ENCODE results near the gene MTCH1. TPM values are rescaled to one million over a fixed set of nuclear protein-coding genes. Genes with fewer than 3 reads are reported as not detected.

MTCH1 gene
- total RNA-seq, 1 donor from 2014 or later: 151 TPM

- no peak for DNase-seq (ENCODE audit: low spot score in 2 of 2, unreplicated experiment in 2 of 2)
- Mint-ChIP-seq H3K36me3 (no peaks in the 10 kb centered on the region), H3K9me3 (no peaks in the 10 kb centered on the region), H3K27me3 (ENCODE audit: low read depth) (no peaks in the 10 kb centered on the region), H3K4me1 (no peaks in the 10 kb centered on the region), H3K4me3 (no peak overlapping the region), H3K27ac (no peak overlapping the region)
- no peak for TF ChIP-seq CTCF (IDR thresholded peaks at IDR 0.05; ENCODE audit: unreplicated experiment)
Measured at GRCh38 chr6:37007340-37008043, 21.5 kb upstream of the MTCH1 start.

- H3K4me3 Mint-ChIP-seq: no peak overlapping the region
- no peaks in the 10 kb centered on the region for H3K36me3 Mint-ChIP-seq
- no peaks in the 10 kb centered on the region for H3K9me3 Mint-ChIP-seq
- H3K27ac Mint-ChIP-seq: no peak overlapping the region
- peaks cover 4% of the 10 kb centered on the region for H3K27me3 Mint-ChIP-seq (ENCODE audit: low read depth)
- TF ChIP-seq CTCF (IDR thresholded peaks at IDR 0.05; ENCODE audit: unreplicated experiment): no peak
- DNase-seq (ENCODE audit: low spot score in 2 of 2, unreplicated experiment in 2 of 2): no peak
- no peaks in the 10 kb centered on the region for H3K4me1 Mint-ChIP-seq
Measured at GRCh38 chr6:37006793-37007339, 20.9 kb upstream of the MTCH1 start.

GRCh38 chr6:37005827-37006567 is 20.0 kb upstream of the MTCH1 start:
- H3K27ac Mint-ChIP-seq: no peak overlapping the region
- no peaks in the 10 kb centered on the region for H3K9me3 Mint-ChIP-seq
- H3K4me1 Mint-ChIP-seq: no peaks in the 10 kb centered on the region
- no peaks in the 10 kb centered on the region for H3K36me3 Mint-ChIP-seq
- DNase-seq (ENCODE audit: low spot score in 2 of 2, unreplicated experiment in 2 of 2): no peak
- H3K4me3 Mint-ChIP-seq: no peak overlapping the region
- peaks cover 8% of the 10 kb centered on the region for H3K27me3 Mint-ChIP-seq (ENCODE audit: low read depth)
- no peak for TF ChIP-seq CTCF (IDR thresholded peaks at IDR 0.05; ENCODE audit: unreplicated experiment)

- Mint-ChIP-seq H3K36me3 (no peaks in the 10 kb centered on the region), H3K4me3 (no peak within 1 kb of the TSS), H3K4me1 (no peaks in the 10 kb centered on the region), H3K27me3 (ENCODE audit: low read depth) (peaks cover 8% of the 10 kb centered on the region), H3K27ac (no peak within 1 kb of the TSS), H3K9me3 (no peaks in the 10 kb centered on the region)
- no peak for TF ChIP-seq CTCF (IDR thresholded peaks at IDR 0.05; ENCODE audit: unreplicated experiment)
- DNase-seq (ENCODE audit: low spot score in 2 of 2, unreplicated experiment in 2 of 2): no peak
Measured at GRCh38 chr6:37005061-37005810, 19.2 kb upstream of the MTCH1 start, which contains the start of gene FGD2. Gene FGD2, plus strand, starts transcription at chr6:37005655. Its CDS starts 163 bp downstream, at chr6:37005818.

GRCh38 chr6:37004044-37004980 is 18.3 kb upstream of the MTCH1 start:
- TF ChIP-seq CTCF (IDR thresholded peaks at IDR 0.05; ENCODE audit: unreplicated experiment): no peak
- Mint-ChIP-seq H3K4me1 (no peaks in the 10 kb centered on the region), H3K36me3 (no peaks in the 10 kb centered on the region), H3K27me3 (ENCODE audit: low read depth) (peaks cover 8% of the 10 kb centered on the region), H3K4me3 (no peak overlapping the region), H3K9me3 (no peaks in the 10 kb centered on the region), H3K27ac (no peak overlapping the region)
- DNase-seq (ENCODE audit: low spot score in 2 of 2, unreplicated experiment in 2 of 2): no peak

Data from mesothelial cell of epicardium (in vitro differentiated cells).